ENCODE data around the gene SLC16A4.

The SLC16A4 gene

GRCh38 chr1:110324667-110325066 is 66.2 kb downstream of the SLC16A4 start:
- DNase-seq = no peak

GRCh38 chr1:110321846-110322245 is 69.0 kb downstream of the SLC16A4 start:
- DNase-seq = no peak

GRCh38 chr1:110321045-110321444 is 69.8 kb downstream of the SLC16A4 start:
- no peak for DNase-seq

GRCh38 chr1:110320168-110320518 is 70.7 kb downstream of the SLC16A4 start:
- no peak for DNase-seq

- no peak for DNase-seq
Measured at GRCh38 chr1:110319332-110320167, 71.3 kb downstream of the SLC16A4 start.

GRCh38 chr1:110318046-110318445 is 72.8 kb downstream of the SLC16A4 start:
- no peak for DNase-seq

GRCh38 chr1:110316735-110317134 is 74.1 kb downstream of the SLC16A4 start:
- no peak for DNase-seq
